BJ (cell line): ENCODE data around the gene CEL. TPM values are rescaled to one million over a fixed set of nuclear protein-coding genes. Genes with fewer than 3 reads are reported as not detected.
"Not testable (repeated sequence)": the region's sequence is repeated elsewhere in the genome, so short reads cannot be mapped to it uniquely, and the experiment has no call there.

ENCODE experiments used
- CTCF ChIA-PET: fragments of 350-600 bp; formaldehyde crosslinking; extraction: SDS; loops from one replicate; lab custom pipeline; 2021; ENCODE audit warnings: antibody characterized with exemption, inconsistent platforms; lab: Yijun Ruan, JAX
- POLR2A ChIA-PET: fragments of 300-600 bp; sonication (Branson Sonifier 250); formaldehyde crosslinking; extraction: SDS; loops from one replicate; lab custom pipeline; 2021; ENCODE audit warnings: antibody characterized with exemption; lab: Charles Lee
- DNase-seq: peaks from one replicate; pipeline ENCODE4 v3.0.0-alpha.2; 2011; ENCODE audit warnings: low read depth
- H3K27me3 ChIP-seq: 2 replicates; pipeline ENCODE4 v1.6.0; 2011; ENCODE audit warnings: low read length; ENCODE audit not compliant: control insufficient read depth, insufficient read depth
- H3K36me3 ChIP-seq: 2 replicates; pipeline ENCODE4 v1.5.1; 2011; ENCODE audit warnings: low read length; ENCODE audit not compliant: control insufficient read depth, insufficient read depth
- H3K4me3 ChIP-seq: 2 replicates; pipeline ENCODE4 v1.5.1; 2011; ENCODE audit warnings: low read depth, mild to moderate bottlenecking, control low read depth, low read length
- CTCF ChIP-seq: IDR thresholded peaks from 2 replicates; pipeline ENCODE4 v1.5.1; 2011; ENCODE audit warnings: low read depth, mild to moderate bottlenecking, control low read depth, inconsistent platforms, low read length, moderate library complexity; ENCODE audit not compliant: insufficient read depth
- polyA plus RNA-seq: library from polyadenylated mRNA; depleted of rRNA; stranded (reverse); fragments of >200 nt; gene quantifications from 2 replicates; pipeline ENCODE4 v1.2.3, GENCODE V29; 2011

The CEL gene
- polyA plus RNA-seq, 1 experiment, result 0.49 TPM

- ChIA-PET POLR2A (no interaction called here), CTCF (interaction anchor here (1.0 to 2.5 kb wide), 2 partner anchors 12 to 57 kb away, joined by 3 to 7 read pairs; no protein-coding TSS in a partner anchor)
- no peak for TF ChIP-seq CTCF
- Histone ChIP-seq H3K27me3 (no peaks in the 10 kb centered on the region), H3K36me3 (no peaks in the 10 kb centered on the region), H3K4me3 (no peak overlapping the region)
- no peak for DNase-seq
Observed at GRCh38 chr9:133090187-133090586, 28.4 kb downstream of the CEL start.

- no peak for TF ChIP-seq CTCF
- no peak for DNase-seq
Observed at GRCh38 chr9:133090752-133091385, 29.1 kb downstream of the CEL start.

GRCh38 chr9:133094351-133094750 is 32.6 kb downstream of the CEL start:
- H3K27me3 ChIP-seq, DNase-seq, POLR2A ChIA-PET, H3K4me3 ChIP-seq: not testable (repeated sequence)
- peaks cover 11% of the 10 kb centered on the region for H3K36me3 ChIP-seq
- CTCF ChIA-PET, result interaction anchor here (0.7 to 3.1 kb wide), 6 partner anchors 15 to 54 kb away, joined by 3 to 17 read pairs (median 4); no protein-coding TSS in a partner anchor

More at GRCh38 chr9:133090752-133091385, 29.1 kb downstream of the CEL start:
- Histone ChIP-seq H3K36me3 (no peaks in the 10 kb centered on the region), H3K4me3 (no peak overlapping the region), H3K27me3 (no peaks in the 10 kb centered on the region)
- ChIA-PET POLR2A (no interaction called here), CTCF (interaction anchor here (1.0 to 2.5 kb wide), 3 partner anchors 12 to 57 kb away, joined by 3 to 7 read pairs (median 7); no protein-coding TSS in a partner anchor)

GRCh38 chr9:133094842-133095393 is 33.1 kb downstream of the CEL start:
- ChIA-PET CTCF (interaction anchor here (0.7 to 3.1 kb wide), 6 partner anchors 16 to 53 kb away, joined by 3 to 17 read pairs (median 4); no protein-coding TSS in a partner anchor), POLR2A (no interaction called here)
- peaks cover 13% of the 10 kb centered on the region for H3K36me3 ChIP-seq
- H3K4me3 ChIP-seq, result no peak overlapping the region
- TF ChIP-seq CTCF, result no peak
- no peaks in the 10 kb centered on the region for H3K27me3 ChIP-seq
- no peak for DNase-seq

- DNase-seq, result no peak
- ChIA-PET POLR2A (no interaction called here), CTCF (interaction anchor here (25.9 kb wide), 1 partner anchor 50 kb away, joined by 505 read pairs; no protein-coding TSS in a partner anchor)
- TF ChIP-seq CTCF, result no peak
- no peaks in the 10 kb centered on the region for H3K27me3 ChIP-seq
- no peak overlapping the region for H3K4me3 ChIP-seq
- peaks cover 35% of the 10 kb centered on the region for H3K36me3 ChIP-seq
Observed at GRCh38 chr9:133098104-133098754, 36.4 kb downstream of the CEL start.
